Common myeloid progenitor, CD34-positive (primary cell): ENCODE data around the gene MRPS23.

Source experiments
- CTCF ChIA-PET: fragments of 350-600 bp; sonication (Branson Sonifier 250); formaldehyde crosslinking; loops from one replicate; lab custom pipeline; 2021; ENCODE audit warnings: antibody characterized with exemption; lab: Charles Lee
- POLR2A ChIA-PET: fragments of 350-600 bp; sonication (Branson Sonifier 250); formaldehyde crosslinking; loops from one replicate; lab custom pipeline; 2021; ENCODE audit warnings: antibody characterized with exemption; lab: Charles Lee
- DNase-seq, 3 donors: peaks; one replicate each; pipeline versions ENCODE4 v3.0.0 to v3.0.0-alpha.2; 2013
- H3K27ac ChIP-seq, 2 experiments: 1 replicate in 1 of 2; 2 replicates in 1 of 2; pipeline ENCODE4 v1.7.0; 2013; ENCODE audit warnings: inconsistent platforms in 2 of 2, low read length in 2 of 2, mild to moderate bottlenecking in 2 of 2, low read depth in 1 of 2, moderate library complexity in 1 of 2; ENCODE audit not compliant: severe bottlenecking in 2 of 2, insufficient read depth in 1 of 2, poor library complexity in 1 of 2
- H3K27me3 ChIP-seq, 5 experiments: replicated peaks in 2 of 5; 1 replicate in 3 of 5; 2 replicates in 2 of 5; pipeline versions ENCODE4 v1.6.1 to v1.7.0; 2013; ENCODE audit warnings: low read length in 4 of 5, mild to moderate bottlenecking in 2 of 5, moderate library complexity in 2 of 5, inconsistent platforms in 1 of 5; ENCODE audit not compliant: insufficient read depth in 5 of 5, control insufficient read depth in 4 of 5
- H3K36me3 ChIP-seq, 4 experiments: 1 replicate in 2 of 4; 2 replicates in 2 of 4; pipeline versions ENCODE4 v1.6.1 to v1.7.0; 2013; ENCODE audit warnings: low read length in 3 of 4, control low read depth in 1 of 4, mild to moderate bottlenecking in 1 of 4; ENCODE audit not compliant: control insufficient read depth in 4 of 4, insufficient read depth in 4 of 4
- H3K4me1 ChIP-seq, 4 experiments: 1 replicate in 3 of 4; 2 replicates in 1 of 4; pipeline versions ENCODE4 v1.6.1 to v1.7.1; 2013; ENCODE audit warnings: low read length in 3 of 4, mild to moderate bottlenecking in 3 of 4, control low read depth in 1 of 4, inconsistent platforms in 1 of 4, moderate library complexity in 1 of 4; ENCODE audit not compliant: control insufficient read depth in 4 of 4, insufficient read depth in 4 of 4; ENCODE audit errors: control extremely low read depth in 1 of 4
- H3K4me3 ChIP-seq, 7 experiments: 1 replicate in 4 of 7; 2 replicates in 3 of 7; pipeline versions ENCODE4 v1.5.1 to v1.7.0; 2013; ENCODE audit warnings: mild to moderate bottlenecking in 7 of 7, low read length in 6 of 7, moderate library complexity in 6 of 7, inconsistent platforms in 2 of 7, low read depth in 2 of 7, control low read depth in 1 of 7; ENCODE audit not compliant: insufficient read depth in 4 of 7, control insufficient read depth in 1 of 7; ENCODE audit errors: extremely low read depth in 1 of 7
- H3K9me3 ChIP-seq, 5 experiments: 1 replicate in 4 of 5; 2 replicates in 1 of 5; pipeline versions ENCODE4 v1.6.1 to v1.7.1; 2013; ENCODE audit warnings: low read length in 4 of 5, mild to moderate bottlenecking in 2 of 5, inconsistent platforms in 1 of 5, low read depth in 1 of 5, moderate library complexity in 1 of 5; ENCODE audit not compliant: control insufficient read depth in 4 of 5, insufficient read depth in 2 of 5; ENCODE audit errors: control extremely low read depth in 1 of 5
- WGBS: methylation state at CpG from one replicate; pipeline ENCODE4 v1.1.5; 2013; ENCODE audit not compliant: insufficient coverage; 5-methylcytosine and 5-hydroxymethylcytosine counted together

The MRPS23 gene

GRCh38 chr17:57888311-57889216 is 38.7 kb upstream of the MRPS23 start:
- DNase-seq, result no peak
- Histone ChIP-seq H3K4me1 (peaks cover 0 to 31% (median 30%) of the 10 kb centered on the region in 4 experiments), H3K27ac (no peak overlapping the region), H3K27me3 (no peaks in the 10 kb centered on the region), H3K9me3 (no peaks in the 10 kb centered on the region), H3K4me3 (no peak overlapping the region), H3K36me3 (no peaks in the 10 kb centered on the region)
- WGBS, result 92% methylated on average over 4 of the region's 12 CpGs
- ChIA-PET CTCF (interaction anchor here (0.7 to 3.5 kb wide), 4 partner anchors 9 to 30 kb away, joined by 3 to 22 read pairs (median 5); no protein-coding TSS in a partner anchor), POLR2A (no interaction called here)

- Histone ChIP-seq H3K36me3 (no peaks in the 10 kb centered on the region), H3K4me3 (no peak overlapping the region), H3K27me3 (no peaks in the 10 kb centered on the region), H3K27ac (no peak overlapping the region), H3K4me1 (peaks cover 0 to 18% (median 16%) of the 10 kb centered on the region in 4 experiments), H3K9me3 (no peaks in the 10 kb centered on the region)
- ChIA-PET CTCF (interaction anchor here (0.6 to 1.5 kb wide), 5 partner anchors 9 to 33 kb away, joined by 3 to 5 read pairs (median 3); no protein-coding TSS in a partner anchor), POLR2A (interaction anchor here (0.6 to 0.7 kb wide), 2 partner anchors 33 to 401 kb away, joined by 3 to 7 read pairs; no protein-coding TSS in a partner anchor)
- DNase-seq, result no peak
- WGBS, result 92% methylated on average over 2 of the region's 4 CpGs
Observed at GRCh38 chr17:57887161-57887560, 37.3 kb upstream of the MRPS23 start.

GRCh38 chr17:57886020-57886419 is 36.2 kb upstream of the MRPS23 start:
- Histone ChIP-seq H3K4me1 (peaks cover 0 to 14% (median 10%) of the 10 kb centered on the region in 4 experiments), H3K4me3 (no peak overlapping the region), H3K27me3 (no peaks in the 10 kb centered on the region), H3K27ac (no peak overlapping the region), H3K36me3 (no peaks in the 10 kb centered on the region), H3K9me3 (no peaks in the 10 kb centered on the region)
- DNase-seq, result no peak
- CTCF ChIA-PET, result interaction anchor here (1.3 to 1.5 kb wide), 2 partner anchors 8 to 60 kb away, joined by 4 to 5 read pairs; no protein-coding TSS in a partner anchor
- 92% methylated on average over 2 of the region's 4 CpGs for WGBS
- POLR2A ChIA-PET, result no interaction called here

- no peak overlapping the region for H3K27ac ChIP-seq
- peaks cover 0 to 8% (median 8%) of the 10 kb centered on the region in 4 experiments for H3K4me1 ChIP-seq
- 95% methylated on average over 61 of the region's 67 CpGs for WGBS
- H3K4me3 ChIP-seq, result no peak overlapping the region
- no peaks in the 10 kb centered on the region for H3K27me3 ChIP-seq
- CTCF ChIA-PET, result interaction anchor here (0.6 to 1.3 kb wide), 3 partner anchors 9 to 112 kb away, joined by 3 to 4 read pairs (median 3); no protein-coding TSS in a partner anchor
- H3K36me3 ChIP-seq, result no peaks in the 10 kb centered on the region
- H3K9me3 ChIP-seq, result no peaks in the 10 kb centered on the region
- no peak for DNase-seq
- POLR2A ChIA-PET, result no interaction called here
Observed at GRCh38 chr17:57885148-57885915, 35.5 kb upstream of the MRPS23 start.

GRCh38 chr17:57881783-57882351 is 32.0 kb upstream of the MRPS23 start:
- Histone ChIP-seq H3K27ac (no peak overlapping the region), H3K9me3 (no peaks in the 10 kb centered on the region), H3K4me1 (peaks cover 0 to 15% (median 4%) of the 10 kb centered on the region in 4 experiments), H3K36me3 (no peaks in the 10 kb centered on the region), H3K4me3 (no peak overlapping the region), H3K27me3 (no peaks in the 10 kb centered on the region)
- POLR2A ChIA-PET, result no interaction called here
- no peak for DNase-seq
- WGBS, result 98% methylated on average over 8 of the region's 9 CpGs
- CTCF ChIA-PET, result interaction anchor here (1.3 to 1.6 kb wide), 2 partner anchors 15 to 17 kb away, joined by 3 to 5 read pairs; no protein-coding TSS in a partner anchor

GRCh38 chr17:57881143-57881542 is 31.3 kb upstream of the MRPS23 start:
- no peaks in the 10 kb centered on the region for H3K27me3 ChIP-seq
- no peaks in the 10 kb centered on the region for H3K36me3 ChIP-seq
- peaks cover 3 to 22% (median 11%) of the 10 kb centered on the region in 4 experiments for H3K4me1 ChIP-seq
- no peaks in the 10 kb centered on the region for H3K9me3 ChIP-seq
- ChIA-PET POLR2A (no interaction called here), CTCF (interaction anchor here (1.6 to 15.6 kb wide), 3 partner anchors 9 to 21 kb away, joined by 5 to 252 read pairs (median 22); partner anchors contain the start of gene MRPS23)
- WGBS, result 95% methylated on average over 6 of the region's 8 CpGs
- no peak for DNase-seq
- no peak overlapping the region for H3K4me3 ChIP-seq
- H3K27ac ChIP-seq, result no peak overlapping the region
